GM13977 (cell line): ENCODE results near the gene DPYSL3.

ENCODE experiments used
- DNase-seq: peaks from one replicate; pipeline ENCODE4 v3.0.0; 2012; ENCODE audit warnings: low spot score
- in situ Hi-C: fragments of 300-500 bp; cut with MboI; formaldehyde crosslinking; loops from one replicate; pipeline ENCODE4 v1.12.0; 2022; ENCODE audit warnings: low sequenced_read_pairs, low pct_unique_long_range_greater_than_20kb, mixed read lengths, inconsistent platforms; ENCODE audit not compliant: unreplicated experiment
- TF ChIP-seq, protein P1 (sequence below): IDR thresholded peaks from 2 replicates; pipeline ENCODE4 v1.5.1; 2012; ENCODE audit warnings: mild to moderate bottlenecking, control low read depth; ENCODE audit not compliant: insufficient read depth; ENCODE audit errors: extremely low read depth, missing control alignments

Gene DPYSL3

DNA sequence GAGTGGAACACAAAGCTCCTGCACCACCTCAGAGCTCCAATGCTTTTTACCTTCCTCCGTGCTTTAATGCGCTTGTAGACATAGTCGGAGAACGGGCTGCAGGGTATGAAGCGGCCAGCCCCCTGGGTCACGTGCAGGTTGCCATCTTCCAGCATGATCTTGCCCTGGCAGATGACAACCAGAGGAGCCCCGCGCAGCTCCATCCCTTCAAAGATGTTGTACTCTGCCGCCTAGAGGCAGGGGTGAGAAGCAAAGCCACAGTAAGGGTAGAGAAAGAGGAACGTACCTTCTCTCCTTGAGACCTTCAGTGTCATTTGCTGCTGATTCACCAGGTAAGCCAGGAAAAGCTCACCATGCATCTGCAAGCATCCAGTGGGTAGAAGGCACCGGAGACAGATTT is 112.3 kb downstream of the DPYSL3 start:
- DNase-seq: no peak
- TF ChIP-seq, protein P1, sequence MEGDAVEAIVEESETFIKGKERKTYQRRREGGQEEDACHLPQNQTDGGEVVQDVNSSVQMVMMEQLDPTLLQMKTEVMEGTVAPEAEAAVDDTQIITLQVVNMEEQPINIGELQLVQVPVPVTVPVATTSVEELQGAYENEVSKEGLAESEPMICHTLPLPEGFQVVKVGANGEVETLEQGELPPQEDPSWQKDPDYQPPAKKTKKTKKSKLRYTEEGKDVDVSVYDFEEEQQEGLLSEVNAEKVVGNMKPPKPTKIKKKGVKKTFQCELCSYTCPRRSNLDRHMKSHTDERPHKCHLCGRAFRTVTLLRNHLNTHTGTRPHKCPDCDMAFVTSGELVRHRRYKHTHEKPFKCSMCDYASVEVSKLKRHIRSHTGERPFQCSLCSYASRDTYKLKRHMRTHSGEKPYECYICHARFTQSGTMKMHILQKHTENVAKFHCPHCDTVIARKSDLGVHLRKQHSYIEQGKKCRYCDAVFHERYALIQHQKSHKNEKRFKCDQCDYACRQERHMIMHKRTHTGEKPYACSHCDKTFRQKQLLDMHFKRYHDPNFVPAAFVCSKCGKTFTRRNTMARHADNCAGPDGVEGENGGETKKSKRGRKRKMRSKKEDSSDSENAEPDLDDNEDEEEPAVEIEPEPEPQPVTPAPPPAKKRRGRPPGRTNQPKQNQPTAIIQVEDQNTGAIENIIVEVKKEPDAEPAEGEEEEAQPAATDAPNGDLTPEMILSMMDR: no peak
- in situ Hi-C loops: no loop called here

DNA sequence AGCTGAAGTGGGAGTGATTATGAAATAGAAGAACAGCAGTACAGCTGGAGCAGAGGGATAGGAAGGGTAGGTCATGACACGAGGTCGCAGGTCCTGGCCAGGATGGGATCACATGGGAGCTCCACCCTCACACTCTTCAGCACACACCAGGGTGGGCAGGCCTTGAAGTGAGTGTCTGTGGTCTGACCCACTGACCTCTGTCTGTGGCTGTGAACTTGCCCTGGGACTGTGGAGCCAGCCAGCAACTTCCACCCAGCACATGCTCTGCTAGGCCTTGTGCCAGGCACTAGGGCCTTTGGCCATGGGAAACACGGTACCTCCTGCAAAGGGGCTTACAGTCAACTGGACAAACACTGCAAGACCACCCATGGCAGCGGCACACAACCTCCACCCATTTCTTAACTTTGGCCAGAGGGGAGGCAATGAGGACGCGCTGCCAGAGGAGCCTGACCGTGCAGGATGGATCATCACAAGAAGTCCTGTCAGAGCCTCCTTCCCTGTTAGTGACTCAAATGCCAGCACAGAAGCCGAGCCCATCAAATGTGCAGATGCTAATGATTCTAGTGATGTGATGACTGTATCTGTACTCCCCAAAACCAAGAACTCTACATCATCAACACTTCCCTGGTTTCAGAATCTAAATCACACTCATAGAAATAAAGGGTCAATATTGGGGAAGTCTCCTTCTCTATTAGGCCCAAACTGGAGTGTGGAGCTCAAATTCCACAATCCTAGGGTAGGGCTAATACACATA is 113.6 kb downstream of the DPYSL3 start:
- DNase-seq: no peak
- TF ChIP-seq, protein P1: no peak
- in situ Hi-C loops: no loop called here

DNA sequence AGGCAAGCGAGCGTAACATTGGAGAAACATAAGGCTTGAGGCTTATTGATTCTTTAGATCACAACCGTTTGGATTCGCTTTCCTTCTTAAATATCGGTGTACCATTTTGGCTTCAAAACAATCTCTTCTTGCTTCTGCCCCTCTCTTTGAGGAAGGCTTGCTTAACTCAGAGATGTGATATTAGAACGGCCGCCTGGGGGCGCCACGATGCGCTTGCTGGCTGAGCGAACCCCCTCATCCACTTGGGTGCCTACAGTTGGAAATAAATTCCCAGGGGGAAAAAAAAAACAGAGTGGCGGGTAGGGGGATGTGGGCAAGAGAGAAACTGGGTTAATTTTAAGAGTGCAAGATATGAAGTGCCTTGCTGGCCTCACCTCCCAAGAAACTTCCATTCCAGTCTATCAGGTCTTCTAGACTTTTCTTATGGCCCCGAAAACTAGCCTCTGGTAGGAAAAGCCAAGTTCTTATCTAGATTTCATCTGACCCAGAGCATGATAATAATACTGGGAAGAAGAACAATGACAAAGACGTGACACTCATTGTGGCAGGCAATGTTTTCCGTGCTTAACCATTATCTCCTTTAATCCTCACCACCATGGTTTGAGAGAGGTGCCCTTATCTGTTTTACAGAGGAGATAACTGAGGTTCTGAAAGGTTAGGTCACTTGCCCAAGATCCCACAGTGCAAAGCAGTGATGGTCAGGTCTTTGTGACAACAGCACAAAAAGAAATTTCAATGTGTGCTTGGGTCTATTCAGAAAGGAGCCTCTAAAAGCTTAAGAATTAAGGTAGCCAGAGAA is 115.8 kb downstream of the DPYSL3 start:
- no peak for DNase-seq
- in situ Hi-C loops: no loop called here
- TF ChIP-seq, protein P1: no peak

DNA sequence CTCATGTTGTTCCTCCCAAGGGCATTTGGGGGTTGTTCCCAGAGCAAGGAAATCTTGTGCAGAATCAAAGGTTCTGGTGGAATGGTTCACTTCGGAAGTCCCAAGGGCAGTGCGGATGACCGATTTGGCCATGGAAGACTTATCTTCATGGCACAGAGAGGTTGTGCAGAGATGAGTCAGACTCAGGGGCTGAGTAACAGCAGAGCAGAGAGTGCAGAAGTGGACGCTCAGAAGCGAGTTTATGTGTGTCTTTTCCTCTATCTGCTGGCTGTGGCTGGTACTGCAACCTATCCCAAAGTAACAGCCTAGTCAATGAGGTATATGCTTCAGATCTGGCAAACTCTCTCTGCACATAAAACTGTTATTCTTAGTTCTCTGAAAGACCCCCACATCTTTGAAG is 118.1 kb downstream of the DPYSL3 start:
- in situ Hi-C loops: no loop called here
- TF ChIP-seq, protein P1: peak; percentile 27
- peak; percentile 34 for DNase-seq

DNA sequence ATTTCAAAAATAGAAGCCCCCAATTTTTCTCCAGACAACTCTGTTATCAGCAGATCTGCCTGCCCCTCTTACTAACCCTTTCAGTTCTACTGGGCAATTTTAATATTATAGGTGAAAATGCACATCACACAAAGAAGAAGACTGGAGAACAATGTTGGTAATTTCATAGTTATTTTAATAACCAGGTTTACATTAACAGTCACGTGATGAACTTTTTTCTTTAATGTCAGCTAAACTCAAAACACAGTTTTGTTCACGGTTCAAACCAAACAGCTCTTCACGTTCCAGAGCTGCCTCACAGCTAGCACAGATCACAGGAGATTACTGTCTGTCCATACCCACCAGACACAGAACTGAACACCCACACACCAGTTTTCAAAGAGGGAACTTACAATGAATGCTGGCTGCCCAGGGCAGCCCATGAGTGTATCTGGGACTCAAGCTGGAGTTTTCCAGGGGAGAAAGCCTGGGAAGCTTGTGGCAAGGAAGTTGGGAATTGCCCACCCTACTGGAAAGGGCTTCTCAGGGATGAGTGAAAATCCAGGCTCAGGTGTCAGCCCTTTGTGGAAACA is 119.1 kb downstream of the DPYSL3 start:
- in situ Hi-C loops: no loop called here
- DNase-seq: no peak
- TF ChIP-seq, protein P1: no peak

DNA sequence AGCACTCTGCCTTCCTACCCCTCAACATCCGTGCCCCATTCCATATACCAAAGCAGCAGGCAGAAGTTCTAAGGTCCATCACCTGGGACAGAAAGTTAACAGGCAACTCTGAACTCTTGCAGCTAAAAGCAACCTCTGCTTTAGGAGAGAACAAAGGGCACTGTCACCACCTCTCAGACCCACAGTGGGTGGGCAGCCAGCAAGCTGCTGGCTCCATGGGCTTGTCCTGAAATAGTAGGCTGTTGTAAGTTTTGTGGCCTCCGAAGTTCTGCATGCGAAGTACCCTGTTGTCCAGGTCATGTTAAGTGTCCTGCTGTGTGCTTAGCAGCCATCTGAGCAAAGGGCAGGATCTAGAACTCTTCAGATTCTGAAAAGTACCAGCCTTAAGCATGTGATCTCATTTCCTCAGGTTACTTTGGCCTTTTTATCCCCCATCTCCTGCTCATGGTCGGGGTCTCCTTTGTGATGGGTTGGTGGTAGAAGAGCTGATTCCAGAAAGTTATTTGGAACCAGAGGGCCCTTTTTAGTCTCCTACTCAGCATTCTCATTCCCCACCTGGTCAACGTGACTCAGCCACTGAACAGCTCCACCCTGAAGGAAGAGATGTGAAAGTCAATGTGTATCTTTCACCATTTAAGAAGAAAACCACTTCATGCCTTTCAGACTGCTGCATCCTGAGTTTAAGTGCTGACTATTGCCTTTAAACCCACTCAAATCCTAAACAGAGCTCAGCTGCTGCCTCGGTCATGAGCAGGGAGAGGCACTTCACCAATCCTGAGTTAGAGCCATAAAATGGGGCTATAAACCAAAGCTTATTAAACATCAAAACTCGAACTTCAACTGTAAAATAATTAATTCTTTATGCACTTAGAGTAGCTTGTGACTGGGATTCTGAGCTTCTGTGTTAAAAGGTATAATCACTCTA is 121.4 kb downstream of the DPYSL3 start:
- in situ Hi-C loops: no loop called here
- no peak for DNase-seq
- TF ChIP-seq, protein P1: no peak
